Measurements from ENCODE around the gene USP15. TPM values are rescaled to one million over a fixed set of nuclear protein-coding genes. Genes with fewer than 3 reads are reported as not detected.

Gene USP15
- 10 to 100 TPM; 19.2 to 27.7 (median 26.4) TPM for polyA plus RNA-seq

- 0 to 1% (median 1%) methylated on average over 47 to 61 of the region's 61 CpGs for WGBS, 3 donors
- peak within 1 kb of the TSS; percentile 94 for H3K27ac ChIP-seq (ENCODE audit: low read depth, low read length)
Measured at GRCh38 chr12:62259993-62260732, at the start of gene USP15. USP15 (plus strand) TSS chr12:62260404; CDS start chr12:62260415, 11 bp downstream.

- WGBS, 3 donors = 29 to 32% (median 30%) methylated on average over 7 of the region's 7 CpGs
- no peak overlapping the region for H3K27ac ChIP-seq (ENCODE audit: low read depth, low read length)
Measured at GRCh38 chr12:62210422-62210821, 49.8 kb upstream of the USP15 start.

GRCh38 chr12:62211510-62211909 is 48.7 kb upstream of the USP15 start:
- WGBS, 3 donors = 55 to 92% (median 71%) methylated on average over 4 of the region's 4 CpGs
- H3K27ac ChIP-seq (ENCODE audit: low read depth, low read length) = no peak overlapping the region

- no peak overlapping the region for H3K27ac ChIP-seq (ENCODE audit: low read depth, low read length)
Measured at GRCh38 chr12:62214846-62215245, 45.4 kb upstream of the USP15 start.

- 11 to 44% (median 42%) methylated on average over 2 of the region's 2 CpGs for WGBS, 3 donors
- no peak overlapping the region for H3K27ac ChIP-seq (ENCODE audit: low read depth, low read length)
Measured at GRCh38 chr12:62215506-62215905, 44.7 kb upstream of the USP15 start.

GRCh38 chr12:62217466-62218194 is 42.6 kb upstream of the USP15 start:
- WGBS, 3 donors = 85 to 94% (median 87%) methylated on average over 6 of the region's 6 CpGs

GRCh38 chr12:62221107-62221506 is 39.1 kb upstream of the USP15 start:
- H3K27ac ChIP-seq (ENCODE audit: low read depth, low read length) = no peak overlapping the region

More at GRCh38 chr12:62217466-62218194, 42.6 kb upstream of the USP15 start:
- no peak overlapping the region for H3K27ac ChIP-seq (ENCODE audit: low read depth, low read length)

GRCh38 chr12:62224601-62225000 is 35.6 kb upstream of the USP15 start:
- no peak overlapping the region for H3K27ac ChIP-seq (ENCODE audit: low read depth, low read length)
- WGBS, 3 donors = 67 to 91% (median 83%) methylated on average over 3 of the region's 3 CpGs

- H3K27ac ChIP-seq (ENCODE audit: low read depth, low read length) = no peak overlapping the region
- WGBS, 3 donors = 64 to 72% (median 71%) methylated on average over 2 of the region's 2 CpGs
Measured at GRCh38 chr12:62227091-62227490, 33.1 kb upstream of the USP15 start.

- no peak overlapping the region for H3K27ac ChIP-seq (ENCODE audit: low read depth, low read length)
- WGBS, 3 donors = 91 to 94% (median 92%) methylated on average over 2 of the region's 2 CpGs
Measured at GRCh38 chr12:62230652-62231051, 29.6 kb upstream of the USP15 start.

- H3K27ac ChIP-seq (ENCODE audit: low read depth, low read length) = no peak overlapping the region
- 76 to 88% (median 80%) methylated on average over 3 of the region's 3 CpGs for WGBS, 3 donors
Measured at GRCh38 chr12:62232143-62232729, 28.0 kb upstream of the USP15 start.

- H3K27ac ChIP-seq (ENCODE audit: low read depth, low read length) = no peak overlapping the region
- 88 to 98% (median 92%) methylated on average over 2 of the region's 2 CpGs for WGBS, 3 donors
Measured at GRCh38 chr12:62233805-62234204, 26.4 kb upstream of the USP15 start.

GRCh38 chr12:62239571-62239970 is 20.6 kb upstream of the USP15 start:
- WGBS, 3 donors = 85 to 96% (median 95%) methylated on average over 2 of the region's 2 CpGs
- no peak overlapping the region for H3K27ac ChIP-seq (ENCODE audit: low read depth, low read length)

- WGBS, 3 donors = 78 to 86% (median 82%) methylated on average over 3 of the region's 3 CpGs
- H3K27ac ChIP-seq (ENCODE audit: low read depth, low read length) = no peak overlapping the region
Measured at GRCh38 chr12:62247281-62248045, 12.7 kb upstream of the USP15 start.

GRCh38 chr12:62248873-62249272 is 11.3 kb upstream of the USP15 start:
- no peak overlapping the region for H3K27ac ChIP-seq (ENCODE audit: low read depth, low read length)
- 43 to 87% (median 58%) methylated on average over 1 of the region's 1 CpG for WGBS, 3 donors

- no peak overlapping the region for H3K27ac ChIP-seq (ENCODE audit: low read depth, low read length)
- WGBS, 3 donors = 86 to 94% (median 90%) methylated on average over 2 of the region's 2 CpGs
Measured at GRCh38 chr12:62249419-62249818, 10.8 kb upstream of the USP15 start.

- 48 to 83% (median 55%) methylated on average over 3 of the region's 3 CpGs for WGBS, 3 donors
- H3K27ac ChIP-seq (ENCODE audit: low read depth, low read length) = no peak overlapping the region
Measured at GRCh38 chr12:62250671-62251608, 9.3 kb upstream of the USP15 start.

GRCh38 chr12:62251609-62251958 is 8.6 kb upstream of the USP15 start:
- H3K27ac ChIP-seq (ENCODE audit: low read depth, low read length) = no peak overlapping the region
